ENCODE measurements around the gene NPAP1. TPM values are rescaled to one million over a fixed set of nuclear protein-coding genes. Genes with fewer than 3 reads are reported as not detected.
"Not testable (repeated sequence)": the region's sequence is repeated elsewhere in the genome, so short reads cannot be mapped to it uniquely, and the experiment has no call there.

NPAP1 gene
- not detected in 2 replicates for total RNA-seq (2014; rRNA removed; shearing (Covaris generic))
- not detected in 2 replicates for polyA plus RNA-seq (2016; fragmentation: Nextera tagmentation; extraction: Ambion mirVana)

GRCh38 chr15:24675332-24676144 lies at the start of gene NPAP1:
TSS of gene NPAP1 (plus strand) at chr15:24675775. CDS start at chr15:24675868, 93 bp downstream.
- no peaks in the 10 kb centered on the region for H3K9me3 ChIP-seq (ENCODE audit: low read depth)
- 77 to 83% methylated on average over 38 to 62 of the region's 62 CpGs for WGBS, 2 experiments (ENCODE audit: low coverage in 1 of 2, low lambda C conversion rate in 2 of 2, missing lambda C conversion rate in 2 of 2)

GRCh38 chr15:24627443-24627842 lies 48.1 kb upstream of the NPAP1 start:
- Histone ChIP-seq H3K79me2 (ENCODE audit: insufficient read depth) (no peaks in the 10 kb centered on the region), H3K27ac (no peak overlapping the region), H3K9me3 (ENCODE audit: low read depth) (no peaks in the 10 kb centered on the region), H3K9ac (no peak overlapping the region), H3K36me3 (ENCODE audit: low read depth) (no peaks in the 10 kb centered on the region), H4K20me1 (ENCODE audit: insufficient read depth) (no peaks in the 10 kb centered on the region), H3K4me3 (no peak overlapping the region), H3K9me2 (ENCODE audit: insufficient read depth) (no peaks in the 10 kb centered on the region), H3K4me2 (ENCODE audit: unreplicated experiment) (no peak overlapping the region), H3K27me3 (replicated peaks; ENCODE audit: insufficient read depth) (no peaks in the 10 kb centered on the region), H3K4me1 (ENCODE audit: insufficient read depth) (no peaks in the 10 kb centered on the region), H3F3A (ENCODE audit: insufficient read depth) (no peaks in the 10 kb centered on the region), H2AFZ (no peak overlapping the region)
- no peak for TF ChIP-seq EZH2phosphoT487 (IDR thresholded peaks at IDR 0.05; ENCODE audit: insufficient read depth, low read depth)
- no peak for TF ChIP-seq EZH2 (IDR thresholded peaks at IDR 0.05; ENCODE audit: insufficient read depth, poor library complexity, severe bottlenecking)
- WGBS, 2 experiments (ENCODE audit: low coverage in 1 of 2, low lambda C conversion rate in 2 of 2, missing lambda C conversion rate in 2 of 2) = 0 to 6% methylated on average over 3 of the region's 3 CpGs
- in situ Hi-C loops (cut with MboI) = no loop called here
- no peak for DNase-seq

More at GRCh38 chr15:24675332-24676144, at the start of gene NPAP1:
- H2AFZ ChIP-seq = no peak within 1 kb of the TSS
- H3K4me3 ChIP-seq = no peak within 1 kb of the TSS
- no peaks in the 10 kb centered on the region for H3K36me3 ChIP-seq (ENCODE audit: low read depth)
- DNase-seq = no peak
- no peaks in the 10 kb centered on the region for H4K20me1 ChIP-seq (ENCODE audit: insufficient read depth)
- H3K4me2 ChIP-seq (ENCODE audit: unreplicated experiment) = no peak within 1 kb of the TSS
- H3K79me2 ChIP-seq (ENCODE audit: insufficient read depth) = no peaks in the 10 kb centered on the region
- no peaks in the 10 kb centered on the region for H3K9me2 ChIP-seq (ENCODE audit: insufficient read depth)
- in situ Hi-C loops (cut with MboI) = no loop called here
- H3F3A ChIP-seq (ENCODE audit: insufficient read depth) = no peaks in the 10 kb centered on the region
- no peaks in the 10 kb centered on the region for H3K27me3 ChIP-seq (replicated peaks; ENCODE audit: insufficient read depth)
- no peak within 1 kb of the TSS for H3K27ac ChIP-seq
- no peak for TF ChIP-seq EZH2phosphoT487 (IDR thresholded peaks at IDR 0.05; ENCODE audit: insufficient read depth, low read depth)
- TF ChIP-seq EZH2 (IDR thresholded peaks at IDR 0.05; ENCODE audit: insufficient read depth, poor library complexity, severe bottlenecking) = no peak
- no peaks in the 10 kb centered on the region for H3K4me1 ChIP-seq (ENCODE audit: insufficient read depth)
- no peak within 1 kb of the TSS for H3K9ac ChIP-seq

- Histone ChIP-seq H3K27me3 (replicated peaks; ENCODE audit: insufficient read depth) (no peaks in the 10 kb centered on the region), H3K9me3 (ENCODE audit: low read depth) (no peaks in the 10 kb centered on the region), H2AFZ (no peak overlapping the region), H3K36me3 (ENCODE audit: low read depth) (no peaks in the 10 kb centered on the region), H3K4me1 (ENCODE audit: insufficient read depth) (no peaks in the 10 kb centered on the region), H3K4me2 (ENCODE audit: unreplicated experiment) (no peak overlapping the region), H3K27ac (no peak overlapping the region), H3F3A (ENCODE audit: insufficient read depth) (no peaks in the 10 kb centered on the region), H4K20me1 (ENCODE audit: insufficient read depth) (no peaks in the 10 kb centered on the region), H3K79me2 (ENCODE audit: insufficient read depth) (no peaks in the 10 kb centered on the region), H3K4me3 (no peak overlapping the region), H3K9me2 (ENCODE audit: insufficient read depth) (no peaks in the 10 kb centered on the region), H3K9ac (no peak overlapping the region)
- in situ Hi-C loops (cut with MboI) = no loop called here
- DNase-seq = no peak
- WGBS, 2 experiments (ENCODE audit: low coverage in 1 of 2, low lambda C conversion rate in 2 of 2, missing lambda C conversion rate in 2 of 2) = 5 to 15% methylated on average over 4 of the region's 4 CpGs
- TF ChIP-seq EZH2phosphoT487 (IDR thresholded peaks at IDR 0.05; ENCODE audit: insufficient read depth, low read depth) (no peak), EZH2 (IDR thresholded peaks at IDR 0.05; ENCODE audit: insufficient read depth, poor library complexity, severe bottlenecking) (no peak)
These were observed 42.5 kb upstream of the NPAP1 start for GRCh38 chr15:24633082-24633481.

- H3K9ac ChIP-seq; in situ Hi-C loops (cut with MboI); H3F3A ChIP-seq (ENCODE audit: insufficient read depth); H4K20me1 ChIP-seq (ENCODE audit: insufficient read depth); DNase-seq; H2AFZ ChIP-seq; H3K4me2 ChIP-seq (ENCODE audit: unreplicated experiment); H3K27ac ChIP-seq; H3K4me3 ChIP-seq; H3K36me3 ChIP-seq (ENCODE audit: low read depth); H3K27me3 ChIP-seq (replicated peaks; ENCODE audit: insufficient read depth); H3K79me2 ChIP-seq (ENCODE audit: insufficient read depth); H3K9me2 ChIP-seq (ENCODE audit: insufficient read depth); H3K4me1 ChIP-seq (ENCODE audit: insufficient read depth); H3K9me3 ChIP-seq (ENCODE audit: low read depth): not testable (repeated sequence)
- WGBS, 2 experiments (ENCODE audit: low coverage in 1 of 2, low lambda C conversion rate in 2 of 2, missing lambda C conversion rate in 2 of 2) = 33 to 34% methylated on average over 11 of the region's 11 CpGs
These were observed 36.2 kb upstream of the NPAP1 start for GRCh38 chr15:24639412-24639811.

Data from GM23248 (cell line).